Mononuclear cell (primary cell): ENCODE measurements around the gene CNNM2. TPM values are rescaled to one million over a fixed set of nuclear protein-coding genes. Genes with fewer than 3 reads are reported as not detected.
"Not testable (repeated sequence)": the region's sequence is repeated elsewhere in the genome, so short reads cannot be mapped to it uniquely, and the experiment has no call there.

Experiments used
- H3K27me3 ChIP-seq: 2 replicates; pipeline ENCODE4 v1.6.0; 2011; ENCODE audit warnings: low read length, control low read depth; ENCODE audit not compliant: insufficient read depth
- H3K4me1 ChIP-seq: 2 replicates; pipeline ENCODE4 v1.5.1; 2011; ENCODE audit warnings: mild to moderate bottlenecking, low read length, control low read depth; ENCODE audit not compliant: insufficient read depth
- H3K4me3 ChIP-seq: 2 replicates; pipeline ENCODE4 v1.5.1; 2011; ENCODE audit warnings: mild to moderate bottlenecking, low read length, moderate library complexity
- H3K9me3 ChIP-seq: 2 replicates; pipeline ENCODE4 v1.5.1; 2011; ENCODE audit warnings: low read depth, mild to moderate bottlenecking, control low read depth, low read length
- total RNA-seq: library from RNA; depleted of rRNA; stranded (reverse); fragments of >200 nt; gene quantifications from one replicate; pipeline ENCODE4 v1.2.3, GENCODE V29; 2012

CNNM2 gene
- total RNA-seq, 1 donor: 7.3 TPM

DNA sequence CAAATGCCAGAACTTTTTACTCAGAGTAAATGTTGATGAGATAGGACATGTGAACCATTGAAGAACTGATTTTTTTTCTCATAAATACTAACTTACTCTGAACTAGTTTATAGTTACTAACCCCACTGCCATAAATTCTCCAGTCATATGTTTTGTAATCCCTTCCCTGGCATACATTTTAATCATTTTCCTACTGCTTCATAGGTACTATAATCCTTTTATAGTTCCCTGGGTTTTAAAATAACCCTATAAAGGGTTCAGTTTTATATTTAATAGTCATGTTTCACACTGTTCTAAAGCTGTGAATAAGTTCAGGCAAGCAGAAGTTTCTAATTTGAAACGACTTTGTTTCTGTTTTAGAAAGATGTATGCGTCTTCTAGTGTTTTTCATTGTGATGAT is 28.9 kb downstream of the CNNM2 start:
- H3K4me1 ChIP-seq: no peaks in the 10 kb centered on the region
- H3K27me3 ChIP-seq: no peaks in the 10 kb centered on the region
- H3K9me3 ChIP-seq: no peaks in the 10 kb centered on the region
- no peak overlapping the region for H3K4me3 ChIP-seq

DNA sequence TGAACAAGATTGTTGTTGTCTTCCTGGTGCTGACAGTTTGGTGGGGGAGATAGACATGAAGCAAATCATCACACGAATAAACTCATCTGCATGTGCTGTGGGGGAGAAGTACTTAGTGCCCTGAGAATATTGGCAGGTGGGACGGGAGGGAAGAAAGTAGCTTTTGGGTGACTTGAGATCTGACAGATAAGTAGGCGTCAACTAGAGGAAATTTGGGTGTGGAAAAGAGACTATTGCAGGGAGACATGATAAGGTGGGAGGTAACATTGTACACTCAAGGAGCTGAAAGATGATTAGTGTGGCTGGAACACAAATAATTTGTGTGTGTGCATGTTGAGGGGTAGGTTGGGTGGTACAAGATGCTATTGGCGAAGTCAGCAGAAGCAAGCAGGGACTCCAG is 30.1 kb downstream of the CNNM2 start:
- H3K9me3 ChIP-seq: no peaks in the 10 kb centered on the region
- H3K27me3 ChIP-seq: no peaks in the 10 kb centered on the region
- no peak overlapping the region for H3K4me3 ChIP-seq
- H3K4me1 ChIP-seq: no peaks in the 10 kb centered on the region

DNA sequence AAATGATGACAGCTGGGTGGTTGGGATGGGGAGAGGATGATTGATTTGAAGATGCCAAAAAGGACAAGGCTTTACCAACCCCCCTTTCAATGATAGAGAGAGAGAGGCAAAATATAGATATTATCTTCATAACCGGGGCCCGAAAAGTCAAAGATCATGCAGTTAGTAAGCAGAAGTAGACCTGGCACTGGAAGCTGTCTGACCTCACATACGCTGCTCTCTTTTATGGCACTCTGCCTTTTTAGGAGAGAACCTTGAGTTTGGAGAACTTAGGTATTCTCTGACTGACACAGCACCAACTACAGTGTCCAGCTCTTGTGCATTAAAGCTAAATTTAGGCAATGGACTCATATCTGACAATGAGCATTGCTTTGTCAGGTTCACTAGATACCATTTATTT is 30.7 kb downstream of the CNNM2 start:
- Histone ChIP-seq H3K9me3 (no peaks in the 10 kb centered on the region), H3K27me3 (no peaks in the 10 kb centered on the region)

DNA sequence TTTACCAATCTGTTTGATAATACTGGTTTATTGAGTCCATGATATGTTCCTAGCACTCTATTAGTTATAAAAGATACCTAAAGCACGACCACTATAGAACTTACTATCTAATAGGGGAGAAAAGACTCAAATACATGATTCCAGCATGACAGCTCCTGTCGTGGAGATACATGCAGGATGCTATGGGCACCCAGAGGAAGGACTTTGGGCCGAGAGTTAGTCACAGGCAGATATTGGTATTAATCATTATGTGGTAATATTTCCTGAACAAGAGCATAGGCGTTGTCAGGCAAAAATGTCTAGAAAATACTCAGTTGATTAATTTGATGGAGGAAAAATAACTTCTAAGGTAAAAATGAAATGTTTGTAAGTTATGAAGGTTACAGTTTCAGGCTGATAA is 31.8 kb downstream of the CNNM2 start:
- Histone ChIP-seq H3K9me3 (no peaks in the 10 kb centered on the region), H3K4me3 (no peak overlapping the region), H3K4me1 (no peaks in the 10 kb centered on the region), H3K27me3 (no peaks in the 10 kb centered on the region)

More for the DNA sequence above, 30.7 kb downstream of the CNNM2 start:
- H3K4me3 ChIP-seq: no peak overlapping the region
- H3K4me1 ChIP-seq: no peaks in the 10 kb centered on the region

DNA sequence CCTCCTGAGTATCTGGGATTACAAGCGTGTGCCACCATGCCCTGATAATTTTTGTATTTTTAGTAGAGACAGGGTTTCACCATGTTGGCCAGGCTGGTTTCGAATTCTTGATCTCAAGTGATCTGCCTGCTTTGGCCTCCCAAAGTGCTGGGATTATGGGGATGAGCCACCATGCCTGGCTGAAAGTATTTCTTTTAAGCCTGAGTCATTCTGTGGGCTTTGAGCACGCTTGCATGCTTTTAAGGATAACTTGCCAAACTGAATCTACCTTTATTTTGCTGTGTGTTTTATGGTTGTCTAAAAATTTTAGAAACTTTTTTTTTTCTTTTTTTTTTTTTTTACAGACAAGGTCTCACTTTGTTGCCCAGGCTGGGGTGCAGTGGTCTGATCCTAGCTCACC is 33.2 kb downstream of the CNNM2 start:
- Histone ChIP-seq H3K9me3 (no peaks in the 10 kb centered on the region), H3K27me3 (no peaks in the 10 kb centered on the region), H3K4me1 (no peaks in the 10 kb centered on the region), H3K4me3 (no peak overlapping the region)

DNA sequence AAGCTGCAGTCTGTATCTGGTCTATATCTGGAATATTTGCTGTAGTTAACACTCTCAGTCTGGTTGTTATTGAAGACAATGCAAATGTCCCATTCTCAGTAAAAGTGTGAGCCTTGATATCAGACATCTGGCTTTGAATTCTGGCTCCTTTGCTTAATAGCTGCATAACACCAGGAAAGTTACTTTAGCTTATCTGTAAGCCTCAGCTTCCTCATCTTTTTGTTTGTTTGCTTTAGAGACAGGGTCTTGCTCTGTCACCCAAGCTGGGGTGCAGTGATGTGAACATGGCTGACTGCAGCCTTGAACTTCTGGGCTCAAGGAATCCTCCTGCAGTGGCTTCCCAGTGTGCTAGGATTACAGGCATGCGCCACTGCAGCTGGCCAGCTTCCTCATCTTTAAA is 41.3 kb downstream of the CNNM2 start:
- Histone ChIP-seq H3K9me3 (no peaks in the 10 kb centered on the region), H3K27me3 (no peaks in the 10 kb centered on the region), H3K4me1 (no peaks in the 10 kb centered on the region), H3K4me3 (no peak overlapping the region)

DNA sequence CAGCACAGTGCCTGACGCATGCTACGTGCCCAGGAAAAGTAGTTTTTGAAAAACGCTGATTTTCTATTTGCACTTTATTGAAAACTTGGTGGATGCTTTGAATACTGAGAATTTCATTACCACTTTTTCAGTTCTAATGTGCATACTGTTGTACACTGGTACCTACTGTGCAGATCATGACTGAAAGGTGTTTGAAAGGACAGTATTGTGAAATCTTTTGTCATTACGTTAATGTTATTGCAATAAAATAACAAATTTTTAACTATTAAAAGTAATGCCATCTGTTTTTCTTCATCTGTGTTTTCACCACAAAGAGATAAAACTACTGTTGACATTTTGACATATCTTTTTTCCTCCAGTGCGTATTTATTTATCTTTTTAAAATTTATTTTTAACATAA is 42.1 kb downstream of the CNNM2 start:
- Histone ChIP-seq H3K9me3 (no peaks in the 10 kb centered on the region), H3K27me3 (no peaks in the 10 kb centered on the region)

DNA sequence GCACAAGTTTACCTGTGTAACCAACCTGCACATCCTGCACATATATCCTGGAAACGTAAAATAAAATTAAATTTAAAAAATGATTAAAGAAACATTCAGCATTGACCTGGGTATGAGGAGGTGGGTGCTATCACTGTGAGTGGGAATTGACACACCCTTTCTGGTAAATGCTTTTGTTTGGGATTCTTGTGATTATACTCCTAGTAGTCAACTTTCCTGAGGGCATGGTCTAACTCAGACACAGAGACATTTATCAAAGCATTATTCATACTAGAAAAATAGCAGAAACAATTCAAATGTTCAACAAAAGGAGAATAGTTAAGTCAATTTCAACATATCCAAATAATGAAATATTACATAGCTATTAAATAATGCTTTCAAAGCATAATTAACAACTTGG is 44.2 kb downstream of the CNNM2 start:
- Histone ChIP-seq H3K27me3 (no peaks in the 10 kb centered on the region), H3K4me3 (no peak overlapping the region), H3K4me1 (no peaks in the 10 kb centered on the region), H3K9me3 (no peaks in the 10 kb centered on the region)

More for the DNA sequence above, 42.1 kb downstream of the CNNM2 start:
- Histone ChIP-seq H3K4me1 (no peaks in the 10 kb centered on the region), H3K4me3 (no peak overlapping the region)

DNA sequence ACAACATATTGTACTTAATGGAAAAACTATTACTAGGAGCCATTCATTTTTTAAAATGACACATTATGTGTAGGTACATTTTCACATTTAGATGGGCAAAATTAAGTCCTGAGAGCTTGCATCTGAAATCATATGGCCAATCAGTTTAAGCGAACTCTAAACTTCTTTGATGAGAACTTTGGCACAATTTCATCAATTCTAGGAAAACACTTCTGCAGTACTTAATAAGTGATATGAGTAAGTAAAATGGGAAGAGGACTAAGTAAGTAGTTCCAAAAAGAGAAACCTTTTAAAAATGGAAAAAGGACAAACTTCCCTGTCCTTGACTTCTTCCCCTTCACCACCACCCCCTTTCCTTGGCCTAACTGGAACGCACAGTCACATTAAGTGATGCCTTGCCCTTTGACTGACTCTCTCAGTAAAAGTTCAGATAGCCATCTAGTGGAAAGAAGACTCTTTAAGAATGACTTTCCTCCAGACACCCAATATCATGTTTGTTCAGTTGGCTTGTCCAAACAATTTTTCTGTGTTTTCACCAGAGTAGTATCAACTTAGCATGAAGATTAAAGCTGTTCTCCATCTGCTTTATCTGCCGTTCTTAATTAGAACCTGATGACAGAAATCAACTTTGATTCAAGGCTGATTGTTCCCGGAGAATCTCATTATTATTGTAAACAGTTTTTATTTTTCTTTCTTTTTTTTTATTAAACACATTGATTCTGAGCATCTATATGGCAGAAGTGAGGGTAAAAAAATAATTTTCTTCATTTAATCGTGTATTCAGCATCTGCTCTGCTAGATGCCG is 45.1 kb downstream of the CNNM2 start:
- H3K27me3 ChIP-seq: no peaks in the 10 kb centered on the region
- no peaks in the 10 kb centered on the region for H3K9me3 ChIP-seq
- no peak overlapping the region for H3K4me3 ChIP-seq
- H3K4me1 ChIP-seq: no peaks in the 10 kb centered on the region

DNA sequence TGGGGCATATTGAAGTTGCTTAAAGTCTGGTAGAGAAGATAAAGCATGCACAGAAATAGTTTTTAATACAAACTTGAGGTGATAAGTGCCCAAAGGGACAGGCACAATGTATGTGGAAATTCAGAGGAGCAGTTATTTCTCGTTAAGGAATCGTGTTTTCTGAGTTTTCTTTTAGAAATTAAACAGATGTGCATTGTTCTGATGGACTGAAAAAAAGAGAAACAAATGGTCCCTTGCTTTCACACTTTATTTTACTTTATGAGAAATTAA is 45.6 kb downstream of the CNNM2 start:
- Histone ChIP-seq H3K27me3 (no peaks in the 10 kb centered on the region), H3K9me3 (no peaks in the 10 kb centered on the region), H3K4me1 (no peaks in the 10 kb centered on the region), H3K4me3 (no peak overlapping the region)

DNA sequence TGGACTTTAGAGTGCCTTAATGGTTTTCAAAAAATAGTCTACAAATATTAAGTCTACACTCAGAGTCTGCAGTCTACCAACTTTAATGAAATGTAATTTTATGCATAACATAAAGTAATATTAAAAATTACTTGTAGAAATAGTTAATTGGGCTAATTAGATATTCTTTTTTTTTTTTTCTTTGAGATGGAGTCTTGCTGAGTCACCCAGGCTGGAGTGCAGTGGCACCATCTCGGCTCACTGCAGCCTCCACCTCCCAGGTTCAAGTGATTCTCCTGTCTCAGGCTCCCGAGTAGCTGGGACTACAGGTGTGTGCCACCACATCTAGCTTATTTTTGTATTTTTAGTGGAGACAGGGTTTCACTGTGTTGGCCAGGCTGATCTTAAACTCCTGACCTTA is 46.0 kb downstream of the CNNM2 start:
- not testable (repeated sequence) for H3K4me1 ChIP-seq, H3K27me3 ChIP-seq, H3K9me3 ChIP-seq, H3K4me3 ChIP-seq

DNA sequence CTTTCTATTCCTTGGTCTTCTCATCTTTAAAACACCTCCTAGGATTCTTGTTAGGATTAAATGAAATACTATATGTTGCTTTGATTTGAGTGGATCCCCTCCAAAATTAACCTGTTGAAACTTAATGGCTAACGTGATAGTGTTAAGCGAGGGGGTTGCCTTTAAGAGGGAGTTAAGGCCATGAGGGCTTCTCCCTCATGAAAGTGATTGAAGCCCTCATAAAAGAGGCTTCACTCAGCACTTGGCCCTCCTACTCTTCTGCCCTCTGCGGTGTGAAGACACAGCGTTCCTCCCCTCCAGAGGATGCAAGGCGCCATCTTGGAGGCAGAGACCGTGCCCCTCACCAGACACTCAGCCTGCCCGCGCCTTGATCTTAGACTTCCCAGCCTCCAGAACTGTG is 46.6 kb downstream of the CNNM2 start:
- Histone ChIP-seq H3K4me1 (no peaks in the 10 kb centered on the region), H3K4me3 (no peak overlapping the region), H3K9me3 (no peaks in the 10 kb centered on the region), H3K27me3 (no peaks in the 10 kb centered on the region)

DNA sequence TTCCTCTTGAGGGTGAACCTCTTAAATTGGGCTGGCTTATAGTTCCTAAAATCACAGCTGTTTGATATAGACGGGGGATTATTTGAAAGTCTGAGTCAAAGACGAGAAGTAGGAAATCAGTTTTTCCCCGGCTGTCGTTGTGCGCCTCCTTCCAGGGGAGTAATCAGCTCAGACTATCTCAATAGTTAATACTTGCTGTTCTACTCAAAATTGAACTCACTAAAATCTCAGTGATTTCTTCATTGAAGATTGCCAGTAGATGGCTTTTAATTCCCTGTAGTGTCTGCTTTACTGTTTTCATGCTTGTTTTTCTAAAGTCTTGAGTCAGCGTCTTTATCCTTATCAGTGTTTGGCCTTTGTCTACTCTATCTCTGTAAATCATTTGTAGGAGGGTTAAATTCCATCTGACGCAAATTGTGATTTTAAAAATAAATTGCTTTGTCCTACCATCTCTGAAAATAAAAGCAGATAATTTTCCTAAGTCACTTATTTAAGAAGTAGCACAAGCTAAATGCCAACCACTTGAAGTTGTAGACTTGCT is 47.3 kb downstream of the CNNM2 start:
- H3K27me3 ChIP-seq: no peaks in the 10 kb centered on the region
- H3K4me1 ChIP-seq: no peaks in the 10 kb centered on the region
- no peaks in the 10 kb centered on the region for H3K9me3 ChIP-seq
- no peak overlapping the region for H3K4me3 ChIP-seq

DNA sequence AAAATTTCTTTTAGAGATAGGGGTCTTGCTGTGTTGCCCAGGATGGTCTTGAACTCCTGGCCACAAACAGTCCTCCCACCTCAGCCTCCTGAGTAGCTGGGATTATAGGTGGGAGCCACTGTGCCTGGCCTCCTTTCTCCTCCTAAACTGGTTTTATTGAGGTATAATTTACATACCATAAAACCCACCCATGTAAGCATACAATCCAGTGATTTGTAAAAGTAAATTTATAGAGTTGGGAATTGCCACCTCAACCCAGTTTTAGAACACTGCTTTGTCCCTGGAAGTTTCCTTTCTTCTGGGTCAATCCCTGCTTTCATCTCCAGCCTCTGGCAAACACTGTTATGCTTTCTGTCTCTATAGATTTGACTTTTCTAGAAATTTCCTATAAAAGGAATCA is 49.0 kb downstream of the CNNM2 start:
- H3K4me3 ChIP-seq: no peak overlapping the region
- H3K27me3 ChIP-seq: no peaks in the 10 kb centered on the region
- H3K4me1 ChIP-seq: no peaks in the 10 kb centered on the region
- no peaks in the 10 kb centered on the region for H3K9me3 ChIP-seq

DNA sequence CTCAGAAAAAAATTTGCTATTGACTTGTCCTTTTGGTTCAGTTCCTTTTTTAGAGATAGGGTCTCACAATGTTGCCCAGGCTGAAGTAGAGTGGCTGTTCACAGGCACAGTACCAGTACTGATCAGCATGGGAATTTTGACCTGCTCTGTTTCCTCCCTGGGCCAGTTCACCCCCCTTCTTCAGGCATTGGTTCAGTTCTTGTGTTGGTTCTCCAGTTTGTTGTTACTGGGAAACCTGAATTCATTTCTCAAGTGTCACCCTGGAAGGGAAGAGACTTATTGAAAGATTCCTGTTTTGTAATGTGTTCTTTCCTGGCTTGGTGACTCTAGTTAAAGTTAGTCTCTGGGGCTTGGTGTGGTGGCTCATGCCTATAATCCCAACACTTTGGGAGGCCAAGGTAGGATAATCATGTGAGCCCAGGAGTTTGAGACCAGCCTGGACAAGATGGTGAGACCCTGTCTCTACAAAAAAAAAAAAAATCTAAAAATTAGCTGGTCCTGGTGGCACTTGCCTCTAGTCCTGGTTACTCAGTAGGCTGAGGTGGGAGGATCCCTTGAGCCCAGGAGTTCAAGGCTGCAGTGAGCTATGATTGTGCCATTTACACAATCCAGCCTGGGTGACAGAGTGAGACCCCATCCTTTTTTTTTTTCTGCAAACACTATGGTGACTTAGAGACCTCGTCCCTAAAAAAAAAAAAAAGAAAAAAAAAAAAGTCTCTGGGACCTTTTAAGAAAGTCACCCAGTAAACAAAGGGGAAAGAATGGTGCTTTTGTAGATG is 52.7 kb downstream of the CNNM2 start:
- Histone ChIP-seq H3K4me1 (no peaks in the 10 kb centered on the region), H3K27me3 (no peaks in the 10 kb centered on the region), H3K4me3 (no peak overlapping the region), H3K9me3 (no peaks in the 10 kb centered on the region)
